HG03521 (cell line): Measurements from ENCODE around the gene GPATCH2L.
A peak's percentile ranks its signal among the peaks of the same experiment; 100 is the strongest.

Source experiments
- ATAC-seq: cut with Tn5 transposase; IDR thresholded peaks from one replicate; pipeline ENCODE4 v1.9.1; 2021; ENCODE audit warnings: mild to moderate bottlenecking, moderate library complexity; ENCODE audit not compliant: unreplicated experiment

The GPATCH2L gene

DNA sequence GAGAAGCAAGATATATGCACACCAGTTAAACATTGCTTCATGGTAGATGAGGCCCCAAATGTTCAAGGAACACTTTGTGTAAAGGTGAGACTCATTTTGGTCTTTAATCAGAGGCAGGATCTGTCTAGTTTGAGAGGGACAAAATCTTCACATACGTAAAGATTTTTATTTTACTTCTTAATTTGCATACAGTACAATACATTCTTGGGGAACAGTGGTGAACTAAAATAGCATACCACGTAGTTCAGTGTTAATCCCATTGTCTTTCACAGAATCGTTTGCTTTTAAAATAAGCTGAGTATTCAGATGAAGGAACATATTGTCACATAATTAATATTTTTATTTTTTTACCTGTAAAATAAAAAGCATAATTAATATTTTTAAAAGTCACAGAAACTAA lies 43.3 kb downstream of the GPATCH2L start:
- no peak for ATAC-seq

DNA sequence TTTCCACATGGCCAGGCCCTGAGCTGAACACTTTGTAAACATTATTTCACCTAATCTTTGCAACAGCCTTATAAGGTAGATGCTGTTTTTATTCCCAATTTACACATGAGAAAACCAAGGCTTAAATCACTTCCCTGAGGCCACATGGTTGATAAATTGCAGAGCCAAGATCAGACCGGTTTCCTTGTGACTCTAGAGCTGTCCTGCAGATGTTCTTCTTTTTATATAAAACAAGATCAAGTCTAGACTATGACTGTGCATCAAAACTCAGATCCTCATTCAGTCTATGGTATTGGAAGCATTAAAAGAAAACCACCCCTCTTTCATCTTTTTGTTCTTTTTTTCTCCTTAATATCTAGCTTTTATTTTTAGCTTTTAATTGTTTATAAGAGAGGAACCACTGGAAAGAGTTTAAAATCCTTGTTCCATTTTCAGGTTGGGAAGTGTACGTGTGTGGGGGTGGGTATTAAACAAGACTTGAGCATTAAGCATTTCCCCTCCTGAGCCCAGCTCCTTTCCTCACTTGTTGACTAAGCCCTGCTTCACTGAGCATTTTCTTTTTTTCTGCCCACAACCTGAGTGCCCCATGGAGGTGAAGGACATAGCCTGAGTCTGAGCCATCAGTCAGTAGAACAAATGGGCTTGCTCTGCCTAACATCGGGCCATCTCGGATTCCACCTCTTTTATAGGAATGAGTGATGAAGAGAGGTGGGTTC lies 45.4 kb downstream of the GPATCH2L start:
- no peak for ATAC-seq

DNA sequence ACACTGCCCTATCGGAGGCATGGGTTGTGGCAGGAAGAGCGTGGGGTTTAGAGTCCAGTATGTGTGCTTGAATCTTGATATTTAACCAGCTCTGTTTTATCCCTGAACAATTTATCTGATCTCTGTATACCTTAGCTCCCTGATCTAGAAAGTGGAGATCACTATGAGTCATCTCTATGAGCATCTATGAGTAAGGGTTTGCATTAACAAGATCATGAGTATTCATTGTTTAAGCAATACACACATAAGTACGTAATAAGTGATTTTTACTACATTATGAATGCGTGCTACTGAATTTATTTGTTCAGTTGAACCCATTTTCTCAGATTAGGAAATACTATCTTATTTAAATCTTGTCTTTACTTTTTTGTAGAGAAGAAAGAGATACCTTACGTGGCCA lies 49.4 kb downstream of the GPATCH2L start:
- no peak for ATAC-seq

DNA sequence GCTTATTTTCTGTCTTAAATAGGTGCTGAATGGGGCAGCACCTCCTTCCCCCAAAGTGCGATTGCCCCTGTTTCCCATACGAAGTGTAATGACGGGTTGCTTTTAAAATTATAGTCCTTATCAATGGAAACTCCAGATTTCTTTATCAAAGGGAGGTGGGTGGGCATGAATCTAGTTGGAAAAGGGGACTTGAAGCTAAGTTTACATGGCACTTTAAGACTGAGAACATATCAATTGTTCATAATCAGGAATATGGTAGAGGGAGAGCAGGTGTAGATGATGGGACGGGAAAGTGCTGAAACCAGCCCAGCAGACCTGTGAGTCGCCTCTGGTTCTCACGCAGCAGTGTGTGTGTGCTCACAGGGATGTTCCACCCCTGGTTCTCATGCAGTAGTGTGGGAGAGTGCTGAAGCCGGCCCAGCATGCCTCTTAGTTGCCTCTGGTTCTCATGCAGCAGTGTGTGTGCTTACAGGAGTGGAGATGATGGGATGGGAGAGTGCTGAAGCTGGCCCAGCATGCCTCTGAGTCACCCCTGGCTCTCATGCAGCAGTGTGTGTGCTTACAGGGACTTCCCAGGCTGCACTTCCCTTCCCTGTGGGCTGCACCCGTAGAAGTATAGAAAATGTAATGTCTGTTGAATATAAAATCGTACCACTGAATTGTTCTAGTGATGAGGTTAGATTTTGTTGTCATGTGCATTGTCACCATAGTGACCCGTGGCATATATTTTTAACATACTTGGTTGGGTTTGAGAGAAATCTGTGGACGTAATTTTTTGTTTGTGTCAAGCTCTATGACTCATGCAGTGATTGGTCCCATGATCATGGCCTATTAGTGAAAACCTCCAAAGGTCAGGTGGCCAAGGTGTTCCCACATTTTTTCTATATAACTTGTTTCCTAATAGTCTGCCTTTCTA lies 51.6 kb downstream of the GPATCH2L start:
- no peak for ATAC-seq

DNA sequence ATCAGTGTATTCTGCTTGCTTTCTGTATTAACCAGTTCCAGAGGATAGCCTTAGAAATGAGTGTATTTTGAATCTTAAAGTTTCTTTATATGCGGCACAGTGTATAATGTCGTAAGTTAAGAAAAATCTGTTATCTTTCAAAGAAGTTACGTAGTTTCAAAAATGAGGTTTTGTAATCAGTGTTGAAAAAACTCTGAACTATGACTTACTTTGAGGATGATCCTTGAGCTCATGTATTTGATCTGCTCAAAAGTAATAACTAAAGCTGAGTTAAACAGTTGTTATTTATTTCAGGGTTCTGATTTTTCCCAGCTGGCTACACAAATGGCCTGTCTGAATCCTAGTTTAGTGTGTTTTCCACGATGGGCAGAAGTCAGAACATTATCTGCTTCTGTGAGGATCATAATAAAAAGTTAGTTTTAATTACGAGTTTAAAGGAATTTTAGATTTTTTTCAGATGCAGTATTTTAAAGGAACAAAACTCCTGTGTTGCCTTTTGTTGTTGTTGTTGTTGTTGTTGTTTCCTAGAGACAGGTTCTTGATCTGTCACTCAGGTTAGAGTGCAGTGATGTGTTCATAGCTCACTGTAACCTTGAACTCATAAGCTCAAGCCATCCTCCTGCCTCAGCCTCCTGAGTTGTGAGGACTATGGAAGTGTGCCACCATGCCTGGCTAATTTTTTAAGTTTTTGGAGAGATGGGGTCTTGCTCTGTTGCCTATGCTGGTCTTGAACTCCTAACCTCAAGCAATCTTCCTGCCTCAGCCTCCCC lies 52.9 kb downstream of the GPATCH2L start:
- no peak for ATAC-seq

DNA sequence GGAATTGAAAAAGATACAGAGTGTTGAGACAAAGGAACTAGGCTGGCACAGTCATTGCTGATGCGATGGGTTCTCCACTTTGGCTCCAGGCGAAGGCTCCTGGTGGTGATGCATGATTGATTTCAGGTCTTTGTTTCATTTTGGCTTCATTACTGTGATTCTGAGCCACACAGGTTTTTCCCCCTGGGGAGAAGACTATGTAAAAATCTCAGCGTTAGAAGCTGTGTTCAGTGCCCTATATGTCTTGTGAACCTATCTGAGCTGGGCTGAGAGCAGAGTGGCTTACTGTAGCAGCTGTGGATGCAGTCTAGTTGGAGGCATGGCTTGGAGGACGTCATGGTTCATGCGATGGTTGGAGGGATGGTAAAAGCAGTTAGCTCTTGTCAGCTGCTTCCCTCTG lies 54.0 kb downstream of the GPATCH2L start:
- ATAC-seq: no peak

DNA sequence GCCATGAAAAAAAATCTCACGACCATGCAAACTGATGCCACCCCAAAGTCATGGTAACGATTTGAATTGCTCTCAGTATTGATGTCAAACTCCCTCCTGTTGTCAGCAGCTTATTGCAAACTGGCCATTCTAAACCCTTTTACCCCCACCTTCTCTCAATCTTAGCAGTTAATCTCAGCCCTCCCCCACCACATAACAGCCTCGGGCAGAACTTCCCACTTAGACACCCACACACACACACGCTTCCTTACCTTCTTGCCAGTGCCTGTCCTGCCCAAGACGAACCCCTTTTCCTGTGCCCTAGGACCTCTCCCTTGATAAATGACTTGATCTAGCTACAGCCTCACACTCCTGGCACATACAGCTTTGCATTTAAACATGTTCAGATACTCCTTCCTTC lies 56.6 kb downstream of the GPATCH2L start:
- ATAC-seq: no peak

DNA sequence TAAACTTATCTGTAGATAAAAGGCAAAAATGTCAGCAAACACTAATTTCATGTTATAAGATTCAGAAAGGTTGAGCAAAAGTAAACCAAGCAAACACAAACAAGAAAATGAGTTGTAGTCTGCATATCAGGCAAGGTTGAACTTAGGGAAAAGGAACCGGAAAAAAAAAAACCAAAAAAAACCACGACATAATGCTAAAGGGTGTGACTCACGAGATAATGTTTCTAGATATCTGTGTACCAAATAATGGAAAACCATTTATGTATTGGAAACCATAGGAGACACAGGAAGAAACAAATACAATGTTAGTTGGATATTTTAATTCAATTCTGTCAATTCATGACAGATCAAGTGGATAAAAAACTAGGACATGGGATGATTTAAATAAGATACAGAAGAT lies 60.5 kb downstream of the GPATCH2L start:
- ATAC-seq: no peak

DNA sequence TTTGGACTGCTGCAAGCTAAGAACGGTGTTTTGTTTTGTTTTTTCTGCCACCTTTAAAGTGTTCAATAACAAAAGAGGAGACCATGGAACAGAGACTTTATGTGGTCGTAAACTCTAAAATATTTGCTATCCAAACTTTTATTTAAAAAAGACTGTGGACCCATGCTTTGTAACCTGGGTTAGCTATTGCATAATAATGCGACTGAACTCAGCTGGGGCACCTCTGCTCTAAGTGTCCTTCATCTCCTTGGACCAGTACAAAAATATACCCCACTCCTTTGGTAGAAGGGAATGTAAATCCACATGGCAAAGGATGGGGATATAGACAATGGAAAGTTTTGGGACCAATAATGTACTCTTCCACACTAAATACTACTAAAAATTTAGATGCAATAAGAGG lies 65.5 kb downstream of the GPATCH2L start:
- ATAC-seq: no peak

DNA sequence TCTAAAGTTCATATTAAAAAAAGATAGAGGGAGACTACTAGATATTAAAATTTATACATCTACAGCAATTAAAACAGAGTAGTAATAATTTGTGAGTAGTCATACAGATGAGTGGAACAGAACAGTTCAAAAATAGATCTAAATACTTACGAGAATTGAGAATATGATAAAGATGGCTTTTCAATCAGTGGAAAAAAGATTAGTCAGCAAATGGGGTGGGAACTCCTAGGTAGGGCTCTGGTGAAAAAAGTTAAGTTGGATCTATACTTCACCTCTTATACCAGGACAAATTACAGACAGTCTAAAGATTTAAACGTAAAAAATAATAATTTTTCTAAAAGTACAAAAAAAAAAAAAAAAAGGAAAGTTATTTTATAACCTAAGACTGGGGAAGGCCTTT lies 66.9 kb downstream of the GPATCH2L start:
- no peak for ATAC-seq

DNA sequence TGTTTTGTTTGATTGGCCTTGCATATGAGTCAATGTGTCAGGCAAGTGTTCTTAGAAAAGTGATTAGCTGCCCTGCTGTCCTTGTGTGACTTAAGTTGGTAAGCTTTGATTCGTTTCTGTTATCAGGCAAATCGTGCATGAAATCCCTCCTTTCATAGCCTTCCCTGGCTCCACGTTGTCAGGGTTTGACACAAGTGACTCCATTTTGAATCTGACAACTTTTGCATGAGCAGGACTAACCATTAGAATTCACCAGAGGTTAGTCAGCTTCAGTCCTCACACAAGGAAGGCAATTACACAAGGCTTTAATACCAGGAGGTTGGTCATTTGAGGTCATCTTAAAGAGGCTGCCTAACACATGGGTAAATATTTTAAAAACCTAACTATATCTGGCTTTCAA lies 68.2 kb downstream of the GPATCH2L start:
- ATAC-seq: no peak

DNA sequence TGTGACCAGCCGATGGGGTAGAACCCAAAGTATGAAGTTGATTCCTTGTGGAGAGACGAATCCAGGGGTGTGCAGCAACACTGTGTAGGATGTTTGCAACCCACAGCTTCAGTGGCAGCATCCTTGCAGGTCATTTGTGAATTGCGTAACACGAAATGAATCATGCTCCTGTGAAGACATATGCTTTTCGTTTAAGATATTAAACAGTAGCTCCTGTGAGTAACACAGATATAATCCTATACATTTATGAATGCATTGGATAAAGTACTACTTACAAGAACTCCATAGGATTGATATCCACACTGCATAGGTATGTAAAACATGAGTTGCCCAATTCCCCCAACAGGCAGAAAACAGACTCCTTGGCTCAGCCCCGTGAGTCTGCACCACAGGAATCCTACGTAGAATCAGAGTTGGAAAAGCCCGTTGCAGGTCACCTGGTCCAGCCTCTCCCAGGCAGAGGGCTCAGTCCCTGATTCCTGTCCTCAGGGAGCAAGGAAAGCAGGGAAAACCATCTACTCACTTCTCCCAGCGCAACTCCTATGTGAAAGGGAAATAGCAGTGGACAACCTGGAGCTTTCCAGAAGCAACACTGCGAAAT lies 75.8 kb downstream of the GPATCH2L start:
- ATAC-seq: no peak

DNA sequence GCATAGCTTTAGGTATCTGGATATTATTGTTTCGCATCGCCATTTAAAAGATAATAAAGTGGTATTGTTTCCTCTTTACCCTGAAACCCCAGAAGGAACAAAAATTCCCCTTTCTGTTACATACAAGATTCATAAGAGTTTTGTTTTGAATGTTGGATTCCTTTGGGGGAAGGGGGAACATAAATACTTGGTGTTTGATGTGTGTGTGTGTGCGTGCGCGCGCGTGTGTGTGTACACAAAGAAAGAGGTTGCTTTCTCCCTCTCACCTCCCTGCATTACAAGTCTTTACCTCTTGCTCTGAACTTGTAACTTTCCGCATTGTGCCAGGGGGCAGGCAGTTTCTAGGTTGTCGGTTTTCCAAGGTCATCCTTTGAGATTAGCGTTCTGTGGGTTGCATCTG lies 76.4 kb downstream of the GPATCH2L start:
- no peak for ATAC-seq

DNA sequence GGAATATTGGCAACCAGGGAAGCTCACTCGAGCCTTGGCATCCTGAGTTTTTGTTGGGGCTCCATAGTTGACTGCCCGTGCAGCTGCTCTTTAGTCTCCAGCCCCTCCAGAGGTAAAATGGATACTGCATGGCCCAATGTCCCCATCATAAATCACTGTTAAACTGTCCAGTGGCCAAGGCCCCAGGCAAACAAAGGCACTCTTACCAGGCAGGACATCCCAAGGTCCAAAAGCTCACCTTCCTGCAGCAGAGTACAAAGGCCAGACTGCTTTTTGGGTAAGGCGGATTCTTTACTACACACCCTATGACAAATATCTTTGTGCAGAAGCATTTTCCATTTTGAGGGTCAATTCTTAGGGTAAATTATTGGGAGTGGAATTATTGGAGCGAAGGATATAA lies 81.1 kb downstream of the GPATCH2L start:
- no peak for ATAC-seq

DNA sequence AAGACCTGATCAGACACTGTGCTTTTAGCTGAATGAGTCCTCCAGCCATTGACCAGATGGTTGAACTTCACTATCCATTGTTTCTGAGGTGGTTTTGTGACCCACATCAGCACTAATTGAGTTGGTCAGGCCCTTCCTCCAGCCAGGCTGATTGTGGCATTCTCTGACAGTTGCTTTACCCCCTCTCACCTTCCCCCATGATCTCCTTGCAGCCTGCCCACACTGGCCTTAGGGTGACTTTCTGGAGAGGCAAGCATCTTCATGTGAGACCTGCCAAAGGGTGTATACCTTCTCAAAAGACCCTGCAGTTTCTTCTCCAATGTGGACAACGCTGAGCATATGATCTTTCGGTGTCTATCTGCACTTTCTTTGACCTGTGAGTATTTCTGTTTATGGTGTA lies 83.9 kb downstream of the GPATCH2L start:
- ATAC-seq: no peak

DNA sequence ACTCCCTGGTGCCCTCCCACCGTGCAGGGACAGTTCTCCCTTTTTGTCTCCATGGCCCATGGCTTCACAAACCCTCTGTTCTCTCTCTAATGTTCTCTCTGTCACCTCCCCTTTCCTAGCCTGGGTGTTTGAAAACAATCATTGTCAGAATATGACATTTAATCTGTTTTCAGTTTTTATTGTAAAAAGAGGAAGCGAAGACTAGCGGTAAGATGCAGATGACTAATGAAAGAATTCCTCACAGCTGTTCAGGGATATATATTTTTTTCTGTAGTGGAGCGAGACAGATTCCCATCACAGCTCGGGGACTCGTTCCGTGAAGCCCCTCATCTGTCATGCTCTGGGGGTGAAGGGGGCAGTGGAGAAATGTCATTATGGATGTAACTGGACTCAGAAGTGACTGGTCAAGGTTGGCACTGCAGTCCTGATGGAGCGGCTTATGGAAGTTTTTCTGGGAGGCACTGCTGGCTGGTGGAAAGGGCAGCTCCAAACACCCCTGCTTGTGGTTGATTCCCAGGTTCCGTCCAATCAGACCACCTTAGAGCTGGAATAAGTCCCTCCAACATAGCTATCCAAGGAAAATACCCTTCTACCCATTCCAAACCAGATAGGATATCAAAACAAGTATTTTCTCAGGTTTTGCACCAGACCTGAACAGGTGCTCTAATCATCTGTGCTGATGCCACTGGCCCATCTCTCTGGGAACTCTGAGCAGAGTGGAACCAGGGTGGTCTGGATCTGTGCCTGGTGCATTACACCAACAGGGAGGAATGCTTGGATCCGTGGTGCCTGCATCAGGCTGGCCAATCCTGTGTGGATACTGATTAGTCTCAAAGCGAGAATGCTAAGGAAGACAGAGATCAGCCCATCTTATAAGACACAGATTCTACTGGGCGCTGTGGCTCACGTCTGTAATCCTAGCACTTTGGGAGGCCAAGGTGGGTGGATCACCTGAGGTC lies 84.7 kb downstream of the GPATCH2L start:
- ATAC-seq: peak; percentile 79

DNA sequence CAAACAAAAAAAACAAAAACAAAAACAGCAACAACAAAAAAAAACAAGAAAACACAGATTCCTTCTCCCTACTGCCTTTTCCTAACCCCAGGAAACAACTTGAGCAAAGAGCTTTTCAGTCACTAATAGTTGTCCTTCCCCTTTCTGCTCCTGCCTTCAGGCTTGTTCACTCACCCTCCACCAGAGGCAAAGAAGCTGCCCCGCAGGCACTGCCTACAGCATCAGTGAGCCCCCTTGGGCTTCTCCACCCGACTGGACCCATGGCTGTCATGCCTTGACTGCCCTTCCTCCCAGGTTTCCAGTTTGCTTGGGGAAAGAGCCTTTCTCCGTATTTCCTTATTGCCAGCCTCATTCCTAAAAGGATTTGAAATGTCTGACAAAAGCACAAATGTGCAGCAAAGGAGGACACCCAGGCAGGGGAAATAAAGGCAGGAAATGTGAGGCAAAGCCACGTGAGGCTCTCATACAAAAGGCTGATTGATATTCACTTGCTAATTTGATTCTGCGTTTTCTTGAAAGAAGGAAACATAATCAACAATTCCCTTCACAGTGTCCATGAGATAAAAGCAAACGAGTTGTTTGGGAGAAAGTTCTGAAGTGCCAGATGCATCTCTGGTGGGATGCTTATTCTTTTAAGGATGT lies 85.7 kb downstream of the GPATCH2L start:
- no peak for ATAC-seq

DNA sequence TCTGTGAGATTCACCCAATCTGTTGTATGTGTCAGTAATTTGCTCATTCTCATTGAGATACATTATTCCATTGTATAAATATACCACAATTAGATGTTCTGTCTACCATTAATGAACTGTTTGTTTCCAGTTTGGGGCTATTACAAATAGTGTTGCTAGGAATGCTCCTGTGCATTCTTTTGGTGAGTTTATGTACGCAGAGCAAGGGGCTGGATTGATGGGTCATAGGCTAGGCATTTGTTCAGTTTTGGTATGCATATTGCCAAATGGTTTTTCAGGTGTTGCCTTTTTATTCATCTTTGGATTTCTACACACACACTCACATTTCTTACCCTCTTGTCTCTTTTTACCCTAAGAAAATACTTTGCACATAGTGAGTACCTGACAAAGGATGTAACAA lies 93.4 kb downstream of the GPATCH2L start:
- ATAC-seq: no peak

DNA sequence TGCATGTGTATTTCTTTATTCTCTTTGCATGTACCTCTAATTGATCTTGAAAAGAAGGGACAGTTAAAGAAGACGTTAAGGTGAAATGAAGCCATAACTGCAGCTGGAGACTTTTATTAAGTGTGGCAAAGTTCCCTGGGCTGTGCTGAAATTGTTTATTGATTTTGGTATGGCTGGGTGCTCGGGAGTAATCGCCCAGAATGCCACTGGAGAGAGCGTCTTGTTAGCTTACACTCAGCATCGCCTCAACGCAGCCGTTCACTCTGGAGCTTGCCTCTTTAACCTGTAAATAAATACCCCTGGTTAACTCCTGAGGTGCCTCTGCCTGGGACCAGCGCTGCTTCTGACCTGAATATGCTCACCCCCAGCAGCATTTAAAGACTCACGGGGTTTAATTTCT lies 98.6 kb downstream of the GPATCH2L start:
- ATAC-seq: no peak

DNA sequence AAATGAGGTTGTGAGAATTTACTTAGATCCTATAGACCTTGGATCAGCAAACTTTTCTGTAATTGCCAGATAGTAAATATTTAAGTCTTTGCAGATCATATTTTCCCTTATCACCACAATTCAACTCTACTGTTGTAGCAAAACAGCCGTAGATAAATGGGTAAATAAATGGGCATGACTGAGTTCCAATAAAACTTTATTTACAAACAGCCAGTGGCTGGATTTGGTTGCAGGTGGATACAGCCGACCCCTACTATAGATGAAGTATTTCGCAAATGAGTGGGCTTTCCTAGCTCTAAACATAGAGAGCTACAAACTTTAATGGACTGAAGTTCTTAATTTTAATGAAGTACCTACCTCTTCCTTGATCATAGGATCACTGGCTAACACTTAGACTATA lies 100.7 kb downstream of the GPATCH2L start:
- ATAC-seq: no peak
